CD14-positive monocyte (primary cell): ENCODE measurements around the gene MED28. TPM values are rescaled to one million over a fixed set of nuclear protein-coding genes. Genes with fewer than 3 reads are reported as not detected.

Source experiments
- DNase-seq, 3 donors: peaks; one replicate each; pipeline ENCODE4 v3.0.0-alpha.2; 2011 to 2022
- H2AFZ ChIP-seq: 2 replicates; pipeline ENCODE4 v1.6.0; 2012; ENCODE audit warnings: mild to moderate bottlenecking, low read depth, low read length, inconsistent platforms; ENCODE audit not compliant: insufficient read depth, poor library complexity, severe bottlenecking
- H3K27ac ChIP-seq, 2 donors: 1 replicate in 1 of 2; 2 replicates in 1 of 2; pipeline ENCODE4 v1.5.1; 2012 to 2013; ENCODE audit warnings: low read length in 2 of 2, control low read depth in 1 of 2, inconsistent platforms in 1 of 2, low read depth in 1 of 2, mild to moderate bottlenecking in 1 of 2
- H3K27me3 ChIP-seq, 2 donors: one replicate each; pipeline versions ENCODE4 v1.6.0 to v1.6.1; 2011 to 2013; ENCODE audit warnings: low read length in 2 of 2; ENCODE audit not compliant: control insufficient read depth in 2 of 2, insufficient read depth in 2 of 2
- H3K36me3 ChIP-seq, 2 donors: replicated peaks in 1 of 2; 1 replicate in 1 of 2; 2 replicates in 1 of 2; pipeline versions ENCODE4 v1.5.1 to v1.6.1; 2012 to 2013; ENCODE audit warnings: low read length in 2 of 2, control low read depth in 1 of 2, inconsistent platforms in 1 of 2, mild to moderate bottlenecking in 1 of 2; ENCODE audit not compliant: insufficient read depth in 2 of 2, control insufficient read depth in 1 of 2
- H3K4me1 ChIP-seq, 2 donors: 1 replicate in 1 of 2; 2 replicates in 1 of 2; pipeline versions ENCODE4 v1.5.1 to v1.6.1; 2012 to 2013; ENCODE audit warnings: low read length in 2 of 2, control low read depth in 1 of 2, inconsistent platforms in 1 of 2, mild to moderate bottlenecking in 1 of 2, moderate library complexity in 1 of 2; ENCODE audit not compliant: insufficient read depth in 2 of 2, control insufficient read depth in 1 of 2
- H3K4me2 ChIP-seq: replicated peaks from 2 replicates; pipeline ENCODE3; 2012; ENCODE audit warnings: low read length, moderate library complexity, mild to moderate bottlenecking; ENCODE audit not compliant: poor library complexity, severe bottlenecking; ENCODE audit errors: extremely low read depth
- H3K4me3 ChIP-seq, 3 experiments: fragments of 200-600 bp in 1 of 3; sonication (generic) in 1 of 3; replicated peaks in 1 of 3; 1 replicate in 2 of 3; 2 replicates in 1 of 3; pipeline ENCODE4 v1.5.1; 2011 to 2013; ENCODE audit warnings: low read length in 3 of 3, mild to moderate bottlenecking in 3 of 3, control low read depth in 2 of 3, low read depth in 2 of 3, inconsistent platforms in 1 of 3, moderate library complexity in 1 of 3
- H3K79me2 ChIP-seq: 2 replicates; pipeline ENCODE4 v1.6.0; 2012; ENCODE audit warnings: mild to moderate bottlenecking, control low read depth, inconsistent platforms, low read length, moderate library complexity; ENCODE audit not compliant: insufficient read depth
- H3K9ac ChIP-seq: 2 replicates; pipeline ENCODE4 v1.6.0; 2017; ENCODE audit warnings: low read length, mild to moderate bottlenecking; ENCODE audit not compliant: insufficient read depth, poor library complexity, severe bottlenecking
- H3K9me3 ChIP-seq, 2 donors: replicated peaks in 1 of 2; 1 replicate in 1 of 2; 2 replicates in 1 of 2; pipeline versions ENCODE4 v1.5.1 to v1.6.1; 2012 to 2013; ENCODE audit warnings: low read length in 2 of 2, control low read depth in 1 of 2; ENCODE audit not compliant: control insufficient read depth in 1 of 2, insufficient read depth in 1 of 2
- H4K20me1 ChIP-seq: 2 replicates; pipeline ENCODE4 v1.6.0; 2012; ENCODE audit warnings: mild to moderate bottlenecking, low read length, control low read depth, moderate library complexity; ENCODE audit not compliant: insufficient read depth
- H3K27ac Mint-ChIP-seq, 7 donors: one replicate each; pipeline ENCODE4 v1.8.0; 2020; ENCODE audit warnings: mild to moderate bottlenecking in 7 of 7, mixed read lengths in 7 of 7, moderate library complexity in 6 of 7, inconsistent platforms in 2 of 7
- H3K27me3 Mint-ChIP-seq, 3 donors: one replicate each; pipeline ENCODE4 v1.8.0; 2021 to 2022; ENCODE audit warnings: low read depth in 3 of 3, mild to moderate bottlenecking in 3 of 3, mixed read lengths in 3 of 3, moderate library complexity in 3 of 3, inconsistent platforms in 1 of 3
- H3K36me3 Mint-ChIP-seq, 2 donors: one replicate each; pipeline ENCODE4 v1.8.0; 2020; ENCODE audit warnings: mixed read lengths in 2 of 2, inconsistent platforms in 1 of 2, mild to moderate bottlenecking in 1 of 2
- H3K4me1 Mint-ChIP-seq: one replicate; pipeline ENCODE4 v1.8.0; 2020; ENCODE audit warnings: mild to moderate bottlenecking, mixed read lengths
- H3K4me3 Mint-ChIP-seq, 2 donors: one replicate each; pipeline ENCODE4 v1.8.0; 2020; ENCODE audit warnings: mild to moderate bottlenecking in 2 of 2, mixed read lengths in 2 of 2, moderate library complexity in 1 of 2
- H3K9me3 Mint-ChIP-seq, 7 donors: one replicate each; pipeline ENCODE4 v1.8.0; 2020 to 2022; ENCODE audit warnings: mixed read lengths in 7 of 7, mild to moderate bottlenecking in 6 of 7, moderate library complexity in 6 of 7, inconsistent platforms in 2 of 7
- CTCF ChIP-seq: fragments of 200-600 bp; IDR thresholded peaks from one replicate; pipeline ENCODE4 v1.8.0; 2022; ENCODE audit warnings: antibody characterized with exemption, mild to moderate bottlenecking
- WGBS: methylation state at CpG from one replicate; pipeline ENCODE4 v1.1.5; 2013; ENCODE audit warnings: missing lambda C conversion rate; ENCODE audit not compliant: insufficient coverage; 5-methylcytosine and 5-hydroxymethylcytosine counted together
- intact Hi-C, 2 donors: fragments of 100-400 bp; cut with micrococcal nuclease; formaldehyde crosslinking; loops; one replicate each; pipeline versions ENCODE4 v1.15.0 to v1.15.1; 2023
- polyA plus RNA-seq, 3 donors: library from polyadenylated mRNA; depleted of rRNA in 1 of 3; unstranded in 2 of 3; stranded (reverse) in 1 of 3; fragments of 300-500 nt in 2 of 3; fragments of >200 nt in 1 of 3; fragmentation: Illumina TruSeq in 2 of 3; gene quantifications; 1 replicate in 2 of 3; 2 replicates in 1 of 3; pipeline ENCODE4 v1.2.3, GENCODE V29; 2012 to 2021

MED28 gene
- polyA plus RNA-seq, 3 donors, result 8.6 to 46.4 (median 43.5) TPM

- Histone ChIP-seq H3K27me3 (no peaks in the 10 kb centered on the region), H3K79me2 (peaks cover 3% of the 10 kb centered on the region), H3K4me3 (no peak overlapping the region), H2AFZ (no peak overlapping the region), H3K9me3 (no peaks in the 10 kb centered on the region), H3K36me3 (peaks cover 92 to 99% of the 10 kb centered on the region in 2 donors), H3K27ac (no peak overlapping the region), H3K9ac (no peak overlapping the region), H3K4me1 (peaks cover 2 to 3% of the 10 kb centered on the region in 2 donors), H3K4me2 (no peak overlapping the region), H4K20me1 (peaks cover 99% of the 10 kb centered on the region)
- no peaks in the 10 kb centered on the region for H3K9me3 Mint-ChIP-seq
- H3K4me3 Mint-ChIP-seq, result no peak overlapping the region
- peaks cover 84 to 96% of the 10 kb centered on the region in 2 donors for H3K36me3 Mint-ChIP-seq
- no peak overlapping the region for H3K27ac Mint-ChIP-seq
- intact Hi-C loops, result no loop called here
- whole genome bisulfite sequencing, result no CpG with 5 or more reads among the region's 3 CpGs
- H3K4me1 Mint-ChIP-seq, result peaks cover 6% of the 10 kb centered on the region
- no peak for DNase-seq
- no peaks in the 10 kb centered on the region for H3K27me3 Mint-ChIP-seq
- TF ChIP-seq CTCF, result no peak
These were observed 25.1 kb upstream of the MED28 start for GRCh38 chr4:17589355-17589754.

- no peak overlapping the region for H2AFZ ChIP-seq
- H3K9ac ChIP-seq, result no peak overlapping the region
- peak overlapping the region in 1 of 2 donors; percentile 69 for H3K27ac ChIP-seq
- H3K27ac Mint-ChIP-seq, result peak overlapping the region; percentile 60 to 87 (median 80)
- no peaks in the 10 kb centered on the region for H3K27me3 Mint-ChIP-seq
- peaks cover 20 to 21% of the 10 kb centered on the region in 2 donors for H3K4me1 ChIP-seq
- H4K20me1 ChIP-seq, result peaks cover 86% of the 10 kb centered on the region
- peaks cover 21% of the 10 kb centered on the region for H3K4me1 Mint-ChIP-seq
- peak overlapping the region; percentile 7 for H3K4me2 ChIP-seq
- peaks cover 2% of the 10 kb centered on the region for H3K79me2 ChIP-seq
- H3K9me3 ChIP-seq, result no peaks in the 10 kb centered on the region
- H3K9me3 Mint-ChIP-seq, result no peaks in the 10 kb centered on the region
- intact Hi-C loops, result no loop called here
- H3K36me3 Mint-ChIP-seq, result peaks cover 80 to 89% of the 10 kb centered on the region in 2 donors
- H3K4me3 Mint-ChIP-seq, result no peak overlapping the region
- no peak for TF ChIP-seq CTCF
- H3K27me3 ChIP-seq, result no peaks in the 10 kb centered on the region
- peak; percentile 62 to 68 (median 63) for DNase-seq
- WGBS, result 0% methylated on average over 2 of the region's 6 CpGs
- H3K36me3 ChIP-seq, result peaks cover 77 to 96% of the 10 kb centered on the region in 2 donors
- H3K4me3 ChIP-seq, result no peak overlapping the region
These were observed 18.9 kb upstream of the MED28 start for GRCh38 chr4:17595471-17596005.
